H9 (cell line): ENCODE results near the gene FRAS1. TPM values are rescaled to one million over a fixed set of nuclear protein-coding genes. Genes with fewer than 3 reads are reported as not detected.

Experiments used
- DNase-seq: peaks from one replicate; pipeline ENCODE4 v3.0.0-alpha.2; 2017
- H2AFZ ChIP-seq: one replicate; pipeline ENCODE4 v1.6.1; 2013; ENCODE audit warnings: mild to moderate bottlenecking, low read length, control low read depth, moderate library complexity
- H2AK5ac ChIP-seq: 2 replicates; pipeline ENCODE4 v1.6.1; 2013; ENCODE audit warnings: low read length, control low read depth, mixed read lengths; ENCODE audit not compliant: insufficient read length
- H2BK120ac ChIP-seq: one replicate; pipeline ENCODE4 v1.6.1; 2013; ENCODE audit warnings: low read depth, mild to moderate bottlenecking, low read length, control low read depth, inconsistent platforms; ENCODE audit not compliant: poor library complexity, severe bottlenecking
- H2BK12ac ChIP-seq: 2 replicates; pipeline ENCODE4 v1.6.1; 2013; ENCODE audit warnings: low read length, control low read depth, mixed read lengths, low read depth; ENCODE audit not compliant: insufficient read length
- H2BK15ac ChIP-seq: 2 replicates; pipeline ENCODE4 v1.6.1; 2013; ENCODE audit warnings: low read depth, low read length, control low read depth
- H2BK20ac ChIP-seq: one replicate; pipeline ENCODE4 v1.6.1; 2013; ENCODE audit warnings: low read depth, mild to moderate bottlenecking, low read length, control low read depth, inconsistent platforms; ENCODE audit not compliant: poor library complexity, severe bottlenecking
- H2BK5ac ChIP-seq: 2 replicates; pipeline ENCODE4 v1.6.1; 2013; ENCODE audit warnings: low read length, control low read depth, mixed read lengths; ENCODE audit not compliant: insufficient read length
- H3K14ac ChIP-seq: 2 replicates; pipeline ENCODE4 v1.6.1; 2013; ENCODE audit warnings: low read length, control low read depth; ENCODE audit not compliant: insufficient read depth
- H3K18ac ChIP-seq: 2 replicates; pipeline ENCODE4 v1.6.1; 2013; ENCODE audit warnings: low read depth, mild to moderate bottlenecking, mixed read lengths, low read length, control low read depth; ENCODE audit not compliant: insufficient read length
- H3K23ac ChIP-seq: 2 replicates; pipeline ENCODE4 v1.6.1; 2013; ENCODE audit warnings: low read length, control low read depth, mixed read lengths, low read depth; ENCODE audit not compliant: insufficient read length
- H3K23me2 ChIP-seq: 2 replicates; pipeline ENCODE4 v1.6.1; 2013; ENCODE audit warnings: low read depth, mild to moderate bottlenecking, mixed read lengths, low read length, control low read depth; ENCODE audit not compliant: insufficient read length, poor library complexity, severe bottlenecking
- H3K27ac ChIP-seq: 2 replicates; pipeline ENCODE4 v1.5.1; 2013; ENCODE audit warnings: low read length, control low read depth, mixed read lengths, low read depth; ENCODE audit not compliant: insufficient read length
- H3K27me3 ChIP-seq: 2 replicates; pipeline ENCODE4 v1.6.1; 2013; ENCODE audit warnings: low read length, control low read depth, inconsistent platforms; ENCODE audit not compliant: insufficient read depth
- H3K4ac ChIP-seq: 2 replicates; pipeline ENCODE4 v1.6.1; 2013; ENCODE audit warnings: low read depth, mild to moderate bottlenecking, control low read depth, inconsistent platforms, low read length, moderate library complexity
- H3K4me1 ChIP-seq: 2 replicates; pipeline ENCODE4 v1.6.1; 2013; ENCODE audit warnings: low read length, control low read depth, inconsistent platforms; ENCODE audit not compliant: insufficient read depth
- H3K4me2 ChIP-seq: 2 replicates; pipeline ENCODE4 v1.6.1; 2013; ENCODE audit warnings: low read length, control low read depth, mixed read lengths; ENCODE audit not compliant: insufficient read length, insufficient read depth
- H3K56ac ChIP-seq: 2 replicates; pipeline ENCODE4 v1.6.1; 2013; ENCODE audit warnings: low read depth, mild to moderate bottlenecking, mixed read lengths, low read length, control low read depth; ENCODE audit not compliant: insufficient read length
- H3K79me1 ChIP-seq: 2 replicates; pipeline ENCODE4 v1.6.1; 2013; ENCODE audit warnings: low read depth, mild to moderate bottlenecking, moderate library complexity, low read length, control low read depth, inconsistent platforms; ENCODE audit not compliant: insufficient read depth, poor library complexity, severe bottlenecking
- H3K79me2 ChIP-seq: 2 replicates; pipeline ENCODE4 v1.6.1; 2013; ENCODE audit warnings: low read length, control low read depth, inconsistent platforms; ENCODE audit not compliant: insufficient read depth
- H3K9ac ChIP-seq: 2 replicates; pipeline ENCODE4 v1.6.1; 2013; ENCODE audit warnings: low read length, control low read depth, mixed read lengths; ENCODE audit not compliant: insufficient read length; ENCODE audit errors: extremely low read depth
- H3K9me3 ChIP-seq: one replicate; pipeline ENCODE4 v1.6.1; 2013; ENCODE audit warnings: low read depth, low read length, inconsistent platforms; ENCODE audit not compliant: control insufficient read depth
- H3T11ph ChIP-seq: one replicate; pipeline ENCODE4 v1.6.1; 2013; ENCODE audit warnings: mild to moderate bottlenecking, low read length, control low read depth, inconsistent platforms
- H4K20me1 ChIP-seq: one replicate; pipeline ENCODE4 v1.6.1; 2013; ENCODE audit not compliant: control insufficient read depth, insufficient read length, insufficient read depth
- H4K5ac ChIP-seq: 2 replicates; pipeline ENCODE4 v1.6.1; 2013; ENCODE audit warnings: low read depth, mild to moderate bottlenecking, mixed read lengths, low read length, control low read depth; ENCODE audit not compliant: insufficient read length
- H4K8ac ChIP-seq: replicated peaks from 2 replicates; pipeline ENCODE4 v1.6.1; 2013; ENCODE audit warnings: low read length, control low read depth, mixed read lengths, low read depth; ENCODE audit not compliant: insufficient read length
- H4K91ac ChIP-seq: 2 replicates; pipeline ENCODE4 v1.6.1; 2013; ENCODE audit warnings: low read depth, mild to moderate bottlenecking, moderate library complexity, mixed read lengths, low read length, control low read depth; ENCODE audit not compliant: insufficient read length
- H3K27ac Mint-ChIP-seq, 3 experiments: 2 replicates in 2 of 3; 3 replicates in 1 of 3; pipeline ENCODE4 v1.8.0; 2020 to 2021; ENCODE audit warnings: mixed read lengths in 3 of 3, mild to moderate bottlenecking in 1 of 3, moderate library complexity in 1 of 3
- H3K27me3 Mint-ChIP-seq: 2 replicates; pipeline ENCODE4 v1.8.0; 2021; ENCODE audit warnings: low read depth, mild to moderate bottlenecking, moderate library complexity, mixed read lengths
- H3K36me3 Mint-ChIP-seq, 3 experiments: 2 replicates in 2 of 3; 3 replicates in 1 of 3; pipeline ENCODE4 v1.8.0; 2020 to 2021; ENCODE audit warnings: low read depth in 3 of 3, mixed read lengths in 3 of 3; ENCODE audit not compliant: insufficient read depth in 1 of 3
- H3K4me1 Mint-ChIP-seq, 2 experiments: 2 replicates each; pipeline ENCODE4 v1.8.0; 2020; ENCODE audit warnings: mixed read lengths in 2 of 2
- H3K4me3 Mint-ChIP-seq, 2 experiments: 2 replicates in 1 of 2; 3 replicates in 1 of 2; pipeline ENCODE4 v1.8.0; 2020 to 2021; ENCODE audit warnings: mild to moderate bottlenecking in 2 of 2, mixed read lengths in 2 of 2, moderate library complexity in 1 of 2
- H3K9me3 Mint-ChIP-seq, 2 experiments: 2 replicates in 1 of 2; 3 replicates in 1 of 2; pipeline ENCODE4 v1.8.0; 2020; ENCODE audit warnings: mild to moderate bottlenecking in 2 of 2, mixed read lengths in 2 of 2, moderate library complexity in 1 of 2
- CTCF ChIP-seq: fragments of 200-600 bp; sonication (generic); conservative IDR thresholded peaks from 3 replicates; pipeline ENCODE4 v1.8.0; 2021; ENCODE audit warnings: antibody characterized with exemption, mild to moderate bottlenecking
- WGBS: extraction: QIAGEN DNeasy Blood & Tissue Kit; methylation state at CpG from one replicate; pipeline ENCODE4 v1.1.7; 2013; ENCODE audit warnings: missing lambda C conversion rate, low lambda C conversion rate, mixed read lengths; ENCODE audit not compliant: insufficient read length; ENCODE audit errors: extremely low coverage; 5-methylcytosine and 5-hydroxymethylcytosine counted together
- total RNA-seq: library from RNA; stranded (reverse); gene quantifications from 2 replicates; pipeline ENCODE4 v1.2.1, GENCODE V29; 2021

The FRAS1 gene
- total RNA-seq, 1 experiment from 2014 or later, result 58.5 TPM

- Mint-ChIP-seq H3K27ac (peak overlapping the region in 1 of 3 experiments; percentile 36; a peak in 1 of 7 replicates), H3K27me3 (no peaks in the 10 kb centered on the region), H3K4me1 (peaks cover 36 to 42% of the 10 kb centered on the region in 2 experiments), H3K4me3 (no peak overlapping the region), H3K9me3 (no peaks in the 10 kb centered on the region), H3K36me3 (no peaks in the 10 kb centered on the region)
- Histone ChIP-seq H3K79me1 (no peaks in the 10 kb centered on the region), H2BK12ac (no peak overlapping the region), H4K91ac (no peak overlapping the region), H2BK5ac (no peak overlapping the region), H3K79me2 (no peaks in the 10 kb centered on the region), H2BK20ac (no peak overlapping the region), H3K9me3 (no peaks in the 10 kb centered on the region), H3K23me2 (no peaks in the 10 kb centered on the region), H3K56ac (no peak overlapping the region), H3K27me3 (no peaks in the 10 kb centered on the region), H3K23ac (no peak overlapping the region), H3T11ph (no peak overlapping the region), H2BK120ac (no peak overlapping the region), H2AFZ (no peak overlapping the region), H3K27ac (peak overlapping the region; percentile 6), H4K5ac (no peak overlapping the region), H3K9ac (no peak overlapping the region), H3K4me2 (no peak overlapping the region), H2AK5ac (no peak overlapping the region), H3K4ac (no peak overlapping the region), H3K4me1 (peaks cover 5% of the 10 kb centered on the region; the same call in 1 of the 2 replicates), H2BK15ac (no peak overlapping the region), H4K20me1 (no peaks in the 10 kb centered on the region), H3K14ac (no peak overlapping the region), H4K8ac (no peak overlapping the region), H3K18ac (no peak overlapping the region)
- no CpG with 5 or more reads among the region's 2 CpGs for WGBS
- no peak for DNase-seq
- TF ChIP-seq CTCF, result no peak
Observed at GRCh38 chr4:78567500-78568060, 510.5 kb downstream of the FRAS1 start.
